ENCODE results near the gene COPZ2. TPM values are rescaled to one million over a fixed set of nuclear protein-coding genes. Genes with fewer than 3 reads are reported as not detected.

COPZ2 gene
- total and polyA plus RNA-seq, 2 donors (not counting 1 experiment from before 2014, with no cell fraction given): 1.0 to 2.3 TPM

- intact Hi-C loops (cut with micrococcal nuclease): no loop called here
- no peak for TF ChIP-seq EZH2 (IDR thresholded peaks at IDR 0.05; ENCODE audit: borderline replicate concordance, insufficient read depth, low read depth, low read length, poor library complexity, severe bottlenecking)
- TF ChIP-seq CTCF (IDR thresholded peaks at IDR 0.05): no peak
- no peak for ATAC-seq (ENCODE audit: low read depth)
- Mint-ChIP-seq H3K27me3 (no peaks in the 10 kb centered on the region), H3K4me1 (no peaks in the 10 kb centered on the region), H3K27ac (no peak overlapping the region), H3K4me3 (no peak overlapping the region), H3K9me3 (ENCODE audit: insufficient read depth) (no peaks in the 10 kb centered on the region)
- no peak for DNase-seq
- H2AFZ ChIP-seq (ENCODE audit: insufficient read depth, low read depth, low read length, poor library complexity, severe bottlenecking): no peak overlapping the region
- CTCF ChIA-PET: interaction anchor here (1.2 to 3.3 kb wide), 4 partner anchors 8 to 89 kb away, joined by 3 to 24 read pairs (median 3); no protein-coding TSS in a partner anchor
- H4K20me1 ChIP-seq (ENCODE audit: control insufficient read depth, insufficient read depth, low read length, poor library complexity, severe bottlenecking): no peaks in the 10 kb centered on the region
- H3K9ac ChIP-seq (ENCODE audit: low read length): no peak overlapping the region
- H3K27ac ChIP-seq (ENCODE audit: low read length in 2 of 2): no peak overlapping the region
- H3K4me2 ChIP-seq (replicated peaks; ENCODE audit: low read depth, low read length, poor library complexity, severe bottlenecking): no peak overlapping the region
- H3K27me3 ChIP-seq (replicated peaks in 1 of 4; ENCODE audit: control extremely low read depth in 1 of 4, control insufficient read depth in 3 of 4, insufficient read depth in 4 of 4, low read length in 3 of 4): no peaks in the 10 kb centered on the region
- H3K4me3 ChIP-seq (ENCODE audit: control extremely low read depth in 1 of 5, extremely low read depth in 1 of 5, insufficient read depth in 1 of 5, low read depth in 2 of 5, low read length in 4 of 5): no peak overlapping the region
- no peaks in the 10 kb centered on the region for H3K79me2 ChIP-seq (ENCODE audit: control insufficient read depth, insufficient read depth, low read length)
- POLR2A ChIA-PET: no interaction called here
- no peaks in the 10 kb centered on the region for H3K4me1 ChIP-seq (ENCODE audit: control insufficient read depth in 2 of 2, insufficient read depth in 2 of 2, low read length in 2 of 2)
- H3K9me3 ChIP-seq (ENCODE audit: control extremely low read depth in 1 of 3, control insufficient read depth in 2 of 3, insufficient read depth in 1 of 3, low read length in 2 of 3): no peaks in the 10 kb centered on the region
- 100% methylated on average over 1 of the region's 3 CpGs for WGBS (ENCODE audit: insufficient coverage)
- peaks cover 13 to 35% of the 10 kb centered on the region in 2 experiments for H3K36me3 ChIP-seq (replicated peaks in 1 of 2; ENCODE audit: control extremely low read depth in 1 of 2, control insufficient read depth in 1 of 2, extremely low read depth in 1 of 2, insufficient read depth in 2 of 2, low read length in 1 of 2)
Observed at GRCh38 chr17:48067245-48067644, 29.6 kb upstream of the COPZ2 start.

GRCh38 chr17:48066656-48067055 is 29.1 kb upstream of the COPZ2 start:
- no peak overlapping the region for H3K4me2 ChIP-seq (replicated peaks; ENCODE audit: low read depth, low read length, poor library complexity, severe bottlenecking)
- Mint-ChIP-seq H3K4me1 (no peaks in the 10 kb centered on the region), H3K4me3 (no peak overlapping the region), H3K27ac (no peak overlapping the region), H3K9me3 (ENCODE audit: insufficient read depth) (no peaks in the 10 kb centered on the region), H3K27me3 (no peaks in the 10 kb centered on the region)
- POLR2A ChIA-PET: no interaction called here
- DNase-seq (no peak), ATAC-seq (ENCODE audit: low read depth) (no peak)
- no peaks in the 10 kb centered on the region for H3K27me3 ChIP-seq (replicated peaks in 1 of 4; ENCODE audit: control extremely low read depth in 1 of 4, control insufficient read depth in 3 of 4, insufficient read depth in 4 of 4, low read length in 3 of 4)
- H4K20me1 ChIP-seq (ENCODE audit: control insufficient read depth, insufficient read depth, low read length, poor library complexity, severe bottlenecking): no peaks in the 10 kb centered on the region
- no peaks in the 10 kb centered on the region for H3K4me1 ChIP-seq (ENCODE audit: control insufficient read depth in 2 of 2, insufficient read depth in 2 of 2, low read length in 2 of 2)
- no peak overlapping the region for H2AFZ ChIP-seq (ENCODE audit: insufficient read depth, low read depth, low read length, poor library complexity, severe bottlenecking)
- no peaks in the 10 kb centered on the region for H3K9me3 ChIP-seq (ENCODE audit: control extremely low read depth in 1 of 3, control insufficient read depth in 2 of 3, insufficient read depth in 1 of 3, low read length in 2 of 3)
- H3K27ac ChIP-seq (ENCODE audit: low read length in 2 of 2): no peak overlapping the region
- intact Hi-C loops (cut with micrococcal nuclease): no loop called here
- peaks cover 11 to 39% of the 10 kb centered on the region in 2 experiments for H3K36me3 ChIP-seq (replicated peaks in 1 of 2; ENCODE audit: control extremely low read depth in 1 of 2, control insufficient read depth in 1 of 2, extremely low read depth in 1 of 2, insufficient read depth in 2 of 2, low read length in 1 of 2)
- H3K79me2 ChIP-seq (ENCODE audit: control insufficient read depth, insufficient read depth, low read length): no peaks in the 10 kb centered on the region
- H3K9ac ChIP-seq (ENCODE audit: low read length): no peak overlapping the region
- no peak overlapping the region for H3K4me3 ChIP-seq (ENCODE audit: control extremely low read depth in 1 of 5, extremely low read depth in 1 of 5, insufficient read depth in 1 of 5, low read depth in 2 of 5, low read length in 4 of 5)
- 100% methylated on average over 1 of the region's 1 CpG for WGBS (ENCODE audit: insufficient coverage)
- CTCF ChIA-PET: interaction anchor here (1.2 to 3.3 kb wide), 3 partner anchors 8 to 40 kb away, joined by 3 to 24 read pairs (median 3); no protein-coding TSS in a partner anchor
- no peak for TF ChIP-seq CTCF (IDR thresholded peaks at IDR 0.05)
- TF ChIP-seq EZH2 (IDR thresholded peaks at IDR 0.05; ENCODE audit: borderline replicate concordance, insufficient read depth, low read depth, low read length, poor library complexity, severe bottlenecking): no peak
